ENCODE measurements around the gene DHX34.

Gene DHX34

DNA sequence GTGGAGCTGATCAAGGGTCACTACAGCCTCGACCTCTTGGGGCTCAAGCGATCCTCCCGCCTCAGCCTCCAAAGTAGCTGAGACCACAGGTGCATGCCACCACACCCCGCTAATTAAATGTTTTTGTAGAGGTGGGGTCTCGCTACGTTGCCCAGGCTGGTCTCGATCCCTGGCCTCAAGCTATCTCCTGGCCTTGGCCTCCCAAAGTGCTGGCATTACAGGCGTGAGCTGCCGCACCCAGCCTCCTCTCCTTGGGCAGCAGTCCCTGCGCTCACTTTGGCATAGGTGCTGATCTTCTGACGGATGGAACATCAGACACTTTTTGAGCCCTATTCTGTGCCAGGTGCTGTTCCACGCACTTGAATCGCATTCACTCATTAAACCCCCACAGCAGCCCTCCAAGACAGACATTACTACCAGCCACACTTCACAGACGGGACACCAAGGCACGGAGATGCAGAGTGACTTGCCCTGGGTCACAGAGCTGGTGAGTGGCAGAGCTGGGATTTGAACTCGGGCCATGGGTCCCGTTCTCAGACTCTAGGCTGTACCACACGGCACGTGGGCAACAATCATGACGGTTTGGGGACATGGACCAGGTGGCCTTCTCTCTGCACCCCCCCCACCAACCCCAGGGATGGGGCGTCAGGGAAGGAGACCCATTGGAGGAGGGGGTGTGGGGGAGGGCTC is 67.0 kb downstream of the DHX34 start:
- Histone ChIP-seq H3K4me1 (ENCODE audit: control insufficient read depth, insufficient read depth, low read length) (peaks cover 2% of the 10 kb centered on the region; the same call in 1 of the 2 replicates), H3K27ac (ENCODE audit: extremely low read depth, low read depth, low read length) (no peak overlapping the region), H3K4me3 (ENCODE audit: low read depth, low read length) (no peak overlapping the region), H3K9me3 (ENCODE audit: control insufficient read depth, insufficient read depth, low read depth, low read length) (no peaks in the 10 kb centered on the region), H3K36me3 (ENCODE audit: control insufficient read depth in 2 of 2, insufficient read depth in 1 of 2, low read length in 2 of 2) (peaks cover 0 to 7% of the 10 kb centered on the region in 2 experiments; a peak in 2 of 3 replicates)
- ChIA-PET POLR2A (interaction anchor here (0.6 to 2.0 kb wide), 4 partner anchors 12 to 617 kb away, joined by 3 to 5 read pairs (median 3); partner anchors contain the start of gene DHX34), CTCF (interaction anchor here (0.6 to 2.6 kb wide), 6 partner anchors 12 to 99 kb away, joined by 3 to 13 read pairs (median 5); partner anchors contain the start of gene NAPA)
- TF ChIP-seq ZNF121 (tag by site-specific recombination; IDR thresholded peaks at IDR 0.05): peak; percentile 78
- no peak for TF ChIP-seq ZNF292 (tag by site-specific recombination; IDR thresholded peaks at IDR 0.05; ENCODE audit: borderline replicate concordance, low read depth)

DNA sequence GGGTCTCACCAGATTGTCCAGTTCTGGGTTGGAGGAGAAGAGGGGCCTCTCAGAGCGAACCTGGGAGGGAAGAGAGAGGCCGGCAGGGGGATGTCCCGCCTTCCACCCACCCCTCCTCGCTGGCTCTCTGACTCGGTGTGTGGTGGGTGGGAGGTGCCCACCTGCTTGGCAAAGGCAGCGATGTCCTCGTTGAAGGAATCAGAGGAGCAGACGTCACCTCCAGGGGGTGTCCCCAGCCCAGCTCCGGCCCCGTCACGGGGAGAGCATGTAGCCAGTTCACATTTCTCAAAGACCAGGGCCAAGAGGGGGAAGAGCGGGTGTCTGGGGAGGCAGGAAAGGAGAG is 67.5 kb downstream of the DHX34 start:
- POLR2A ChIA-PET: no interaction called here
- CTCF ChIA-PET: interaction anchor here (1.1 to 2.6 kb wide), 4 partner anchors 11 to 25 kb away, joined by 4 to 13 read pairs (median 7); no protein-coding TSS in a partner anchor
- TF ChIP-seq OVOL3 (tag by site-specific recombination; IDR thresholded peaks at IDR 0.05) (no peak), ZNF549 (tag by site-specific recombination; IDR thresholded peaks at IDR 0.05) (no peak), ZNF670 (tag by site-specific recombination; IDR thresholded peaks at IDR 0.05; ENCODE audit: low read depth) (no peak), ZNF324 (tag by site-specific recombination; IDR thresholded peaks at IDR 0.05) (no peak), GLI2 (tag by site-specific recombination; IDR thresholded peaks at IDR 0.05; ENCODE audit: borderline replicate concordance, low read depth) (no peak), ZEB2 (tag by site-specific recombination; IDR thresholded peaks at IDR 0.05) (no peak), EGR2 (tag by site-specific recombination; IDR thresholded peaks at IDR 0.05; ENCODE audit: low read depth) (peak; percentile 71), ZNF302 (tag by site-specific recombination; IDR thresholded peaks at IDR 0.05; ENCODE audit: low read depth) (no peak), ZNF140 (tag by site-specific recombination; IDR thresholded peaks at IDR 0.05) (no peak), ZBTB8A (tag by site-specific recombination; IDR thresholded peaks at IDR 0.05) (no peak), KLF9 (tag by site-specific recombination; IDR thresholded peaks at IDR 0.05; ENCODE audit: low read depth) (no peak), ZFHX2 (tag by site-specific recombination; conservative IDR thresholded peaks at IDR 0.05) (peak; percentile 79), ZNF768 (tag by site-specific recombination; IDR thresholded peaks at IDR 0.05) (no peak), ZNF707 (tag by site-specific recombination; IDR thresholded peaks at IDR 0.05) (no peak), ZBTB48 (tag by site-specific recombination; IDR thresholded peaks at IDR 0.05) (no peak), ZNF837 (tag by site-specific recombination; IDR thresholded peaks at IDR 0.05) (no peak), SALL2 (tag by site-specific recombination; IDR thresholded peaks at IDR 0.05; ENCODE audit: borderline replicate concordance) (no peak), REPIN1 (tag by site-specific recombination; IDR thresholded peaks at IDR 0.05; ENCODE audit: low read depth) (no peak)
- TF ChIP-seq, protein P1, sequence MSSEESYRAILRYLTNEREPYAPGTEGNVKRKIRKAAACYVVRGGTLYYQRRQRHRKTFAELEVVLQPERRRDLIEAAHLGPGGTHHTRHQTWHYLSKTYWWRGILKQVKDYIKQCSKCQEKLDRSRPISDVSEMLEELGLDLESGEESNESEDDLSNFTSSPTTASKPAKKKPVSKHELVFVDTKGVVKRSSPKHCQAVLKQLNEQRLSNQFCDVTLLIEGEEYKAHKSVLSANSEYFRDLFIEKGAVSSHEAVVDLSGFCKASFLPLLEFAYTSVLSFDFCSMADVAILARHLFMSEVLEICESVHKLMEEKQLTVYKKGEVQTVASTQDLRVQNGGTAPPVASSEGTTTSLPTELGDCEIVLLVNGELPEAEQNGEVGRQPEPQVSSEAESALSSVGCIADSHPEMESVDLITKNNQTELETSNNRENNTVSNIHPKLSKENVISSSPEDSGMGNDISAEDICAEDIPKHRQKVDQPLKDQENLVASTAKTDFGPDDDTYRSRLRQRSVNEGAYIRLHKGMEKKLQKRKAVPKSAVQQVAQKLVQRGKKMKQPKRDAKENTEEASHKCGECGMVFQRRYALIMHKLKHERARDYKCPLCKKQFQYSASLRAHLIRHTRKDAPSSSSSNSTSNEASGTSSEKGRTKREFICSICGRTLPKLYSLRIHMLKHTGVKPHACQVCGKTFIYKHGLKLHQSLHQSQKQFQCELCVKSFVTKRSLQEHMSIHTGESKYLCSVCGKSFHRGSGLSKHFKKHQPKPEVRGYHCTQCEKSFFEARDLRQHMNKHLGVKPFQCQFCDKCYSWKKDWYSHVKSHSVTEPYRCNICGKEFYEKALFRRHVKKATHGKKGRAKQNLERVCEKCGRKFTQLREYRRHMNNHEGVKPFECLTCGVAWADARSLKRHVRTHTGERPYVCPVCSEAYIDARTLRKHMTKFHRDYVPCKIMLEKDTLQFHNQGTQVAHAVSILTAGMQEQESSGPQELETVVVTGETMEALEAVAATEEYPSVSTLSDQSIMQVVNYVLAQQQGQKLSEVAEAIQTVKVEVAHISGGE (tag by site-specific recombination; conservative IDR thresholded peaks at IDR 0.05; ENCODE audit: low read depth): no peak
- TF ChIP-seq, protein P2, sequence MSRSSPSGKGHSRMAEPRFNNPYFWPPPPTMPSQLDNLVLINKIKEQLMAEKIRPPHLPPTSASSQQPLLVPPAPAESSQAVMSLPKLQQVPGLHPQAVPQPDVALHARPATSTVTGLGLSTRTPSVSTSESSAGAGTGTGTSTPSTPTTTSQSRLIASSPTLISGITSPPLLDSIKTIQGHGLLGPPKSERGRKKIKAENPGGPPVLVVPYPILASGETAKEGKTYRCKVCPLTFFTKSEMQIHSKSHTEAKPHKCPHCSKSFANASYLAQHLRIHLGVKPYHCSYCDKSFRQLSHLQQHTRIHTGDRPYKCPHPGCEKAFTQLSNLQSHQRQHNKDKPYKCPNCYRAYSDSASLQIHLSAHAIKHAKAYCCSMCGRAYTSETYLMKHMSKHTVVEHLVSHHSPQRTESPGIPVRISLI (tag by site-specific recombination; IDR thresholded peaks at IDR 0.05): no peak
- TF ChIP-seq, protein P3, sequence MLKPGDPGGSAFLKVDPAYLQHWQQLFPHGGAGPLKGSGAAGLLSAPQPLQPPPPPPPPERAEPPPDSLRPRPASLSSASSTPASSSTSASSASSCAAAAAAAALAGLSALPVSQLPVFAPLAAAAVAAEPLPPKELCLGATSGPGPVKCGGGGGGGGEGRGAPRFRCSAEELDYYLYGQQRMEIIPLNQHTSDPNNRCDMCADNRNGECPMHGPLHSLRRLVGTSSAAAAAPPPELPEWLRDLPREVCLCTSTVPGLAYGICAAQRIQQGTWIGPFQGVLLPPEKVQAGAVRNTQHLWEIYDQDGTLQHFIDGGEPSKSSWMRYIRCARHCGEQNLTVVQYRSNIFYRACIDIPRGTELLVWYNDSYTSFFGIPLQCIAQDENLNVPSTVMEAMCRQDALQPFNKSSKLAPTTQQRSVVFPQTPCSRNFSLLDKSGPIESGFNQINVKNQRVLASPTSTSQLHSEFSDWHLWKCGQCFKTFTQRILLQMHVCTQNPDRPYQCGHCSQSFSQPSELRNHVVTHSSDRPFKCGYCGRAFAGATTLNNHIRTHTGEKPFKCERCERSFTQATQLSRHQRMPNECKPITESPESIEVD (tag by site-specific recombination; IDR thresholded peaks at IDR 0.05): no peak
- TF ChIP-seq, protein P4, sequence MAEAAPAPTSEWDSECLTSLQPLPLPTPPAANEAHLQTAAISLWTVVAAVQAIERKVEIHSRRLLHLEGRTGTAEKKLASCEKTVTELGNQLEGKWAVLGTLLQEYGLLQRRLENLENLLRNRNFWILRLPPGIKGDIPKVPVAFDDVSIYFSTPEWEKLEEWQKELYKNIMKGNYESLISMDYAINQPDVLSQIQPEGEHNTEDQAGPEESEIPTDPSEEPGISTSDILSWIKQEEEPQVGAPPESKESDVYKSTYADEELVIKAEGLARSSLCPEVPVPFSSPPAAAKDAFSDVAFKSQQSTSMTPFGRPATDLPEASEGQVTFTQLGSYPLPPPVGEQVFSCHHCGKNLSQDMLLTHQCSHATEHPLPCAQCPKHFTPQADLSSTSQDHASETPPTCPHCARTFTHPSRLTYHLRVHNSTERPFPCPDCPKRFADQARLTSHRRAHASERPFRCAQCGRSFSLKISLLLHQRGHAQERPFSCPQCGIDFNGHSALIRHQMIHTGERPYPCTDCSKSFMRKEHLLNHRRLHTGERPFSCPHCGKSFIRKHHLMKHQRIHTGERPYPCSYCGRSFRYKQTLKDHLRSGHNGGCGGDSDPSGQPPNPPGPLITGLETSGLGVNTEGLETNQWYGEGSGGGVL (tag by site-specific recombination; IDR thresholded peaks at IDR 0.05): peak; percentile 39; the same call in 1 of the 2 replicates
- TF ChIP-seq, protein P5, sequence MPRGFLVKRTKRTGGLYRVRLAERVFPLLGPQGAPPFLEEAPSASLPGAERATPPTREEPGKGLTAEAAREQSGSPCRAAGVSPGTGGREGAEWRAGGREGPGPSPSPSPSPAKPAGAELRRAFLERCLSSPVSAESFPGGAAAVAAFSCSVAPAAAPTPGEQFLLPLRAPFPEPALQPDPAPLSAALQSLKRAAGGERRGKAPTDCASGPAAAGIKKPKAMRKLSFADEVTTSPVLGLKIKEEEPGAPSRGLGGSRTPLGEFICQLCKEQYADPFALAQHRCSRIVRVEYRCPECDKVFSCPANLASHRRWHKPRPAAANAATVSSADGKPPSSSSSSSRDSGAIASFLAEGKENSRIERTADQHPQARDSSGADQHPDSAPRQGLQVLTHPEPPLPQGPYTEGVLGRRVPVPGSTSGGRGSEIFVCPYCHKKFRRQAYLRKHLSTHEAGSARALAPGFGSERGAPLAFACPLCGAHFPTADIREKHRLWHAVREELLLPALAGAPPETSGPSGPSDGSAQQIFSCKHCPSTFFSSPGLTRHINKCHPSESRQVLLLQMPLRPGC (tag by site-specific recombination; IDR thresholded peaks at IDR 0.05): no peak

More for the DNA sequence above, 67.5 kb downstream of the DHX34 start:
- H3K4me3 ChIP-seq (ENCODE audit: low read depth, low read length): no peak overlapping the region
- peaks cover 0 to 7% of the 10 kb centered on the region in 2 experiments; a peak in 2 of 3 replicates for H3K36me3 ChIP-seq (ENCODE audit: control insufficient read depth in 2 of 2, insufficient read depth in 1 of 2, low read length in 2 of 2)
- H3K4me1 ChIP-seq (ENCODE audit: control insufficient read depth, insufficient read depth, low read length): peaks cover 6% of the 10 kb centered on the region
- no peaks in the 10 kb centered on the region for H3K9me3 ChIP-seq (ENCODE audit: control insufficient read depth, insufficient read depth, low read depth, low read length)
- H3K27ac ChIP-seq (ENCODE audit: extremely low read depth, low read depth, low read length): no peak overlapping the region
